ENCODE measurements around the gene MRPS7.

DNA sequence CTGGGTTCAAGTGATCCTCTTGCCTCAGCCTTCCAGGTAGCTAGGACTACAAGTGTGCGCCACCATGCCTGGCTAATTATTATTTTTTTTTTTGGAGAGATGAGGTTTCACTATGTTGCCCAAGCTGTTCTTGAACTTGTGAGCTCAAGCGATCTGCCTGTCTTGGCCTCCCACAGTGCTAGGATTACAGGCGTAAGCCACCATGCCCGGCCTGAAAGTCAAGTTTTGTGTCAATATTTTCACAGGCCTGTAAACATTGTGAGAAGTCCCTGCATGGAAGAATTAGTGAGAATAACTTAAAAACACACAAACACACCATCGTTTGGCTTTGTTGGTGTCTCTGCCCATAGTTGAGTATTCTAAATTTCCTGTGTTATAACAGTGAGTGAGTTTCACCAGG is 34.0 kb upstream of the MRPS7 start:
- TF ChIP-seq GATA3 (IDR thresholded peaks at IDR 0.05; ENCODE audit: low read depth, low read length) = no peak
- TF ChIP-seq GATA2 (IDR thresholded peaks at IDR 0.05; ENCODE audit: low read depth, low read length) = no peak

Data from SH-SY5Y (cell line).